22Rv1 (cell line): ENCODE results near the gene FGR.

Experiments
- ZFX ChIP-seq: fragments of 450-650 bp; IDR thresholded peaks from 2 replicates; pipeline ENCODE4 v1.6.1; 2017; ENCODE audit warnings: antibody characterized with exemption, borderline replicate concordance
- TF ChIP-seq, protein P1 (sequence below): fragments of 450-650 bp; IDR thresholded peaks from 2 replicates; pipeline ENCODE4 v1.5.1; 2017; ENCODE audit warnings: mild to moderate bottlenecking

DNA sequence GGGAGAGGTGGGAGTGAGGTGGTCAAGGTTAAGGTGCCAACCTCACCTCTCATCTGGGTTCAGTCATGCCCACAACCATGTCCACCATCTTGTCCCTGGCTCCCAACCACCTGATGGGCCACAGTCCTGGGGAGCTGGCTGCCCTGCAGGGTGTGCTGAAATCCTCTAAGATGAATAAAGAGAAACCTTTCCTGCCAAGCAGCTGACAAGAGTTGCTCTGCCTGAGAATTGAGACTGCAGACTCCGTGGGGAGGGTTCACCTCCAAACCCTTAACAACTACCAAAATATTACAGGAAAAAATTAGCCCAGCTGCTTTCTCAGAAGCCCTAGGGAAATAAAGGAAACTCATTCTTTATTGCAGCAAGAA, 15.2 kb upstream of the FGR start:
- TF ChIP-seq, protein P1, sequence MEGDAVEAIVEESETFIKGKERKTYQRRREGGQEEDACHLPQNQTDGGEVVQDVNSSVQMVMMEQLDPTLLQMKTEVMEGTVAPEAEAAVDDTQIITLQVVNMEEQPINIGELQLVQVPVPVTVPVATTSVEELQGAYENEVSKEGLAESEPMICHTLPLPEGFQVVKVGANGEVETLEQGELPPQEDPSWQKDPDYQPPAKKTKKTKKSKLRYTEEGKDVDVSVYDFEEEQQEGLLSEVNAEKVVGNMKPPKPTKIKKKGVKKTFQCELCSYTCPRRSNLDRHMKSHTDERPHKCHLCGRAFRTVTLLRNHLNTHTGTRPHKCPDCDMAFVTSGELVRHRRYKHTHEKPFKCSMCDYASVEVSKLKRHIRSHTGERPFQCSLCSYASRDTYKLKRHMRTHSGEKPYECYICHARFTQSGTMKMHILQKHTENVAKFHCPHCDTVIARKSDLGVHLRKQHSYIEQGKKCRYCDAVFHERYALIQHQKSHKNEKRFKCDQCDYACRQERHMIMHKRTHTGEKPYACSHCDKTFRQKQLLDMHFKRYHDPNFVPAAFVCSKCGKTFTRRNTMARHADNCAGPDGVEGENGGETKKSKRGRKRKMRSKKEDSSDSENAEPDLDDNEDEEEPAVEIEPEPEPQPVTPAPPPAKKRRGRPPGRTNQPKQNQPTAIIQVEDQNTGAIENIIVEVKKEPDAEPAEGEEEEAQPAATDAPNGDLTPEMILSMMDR, result no peak
- no peak for TF ChIP-seq ZFX
